G401 (cell line): ENCODE data around the gene TGIF2. TPM values are rescaled to one million over a fixed set of nuclear protein-coding genes. Genes with fewer than 3 reads are reported as not detected.
A peak's percentile ranks its signal among the peaks of the same experiment; 100 is the strongest.

Experiments used
- DNase-seq: peaks from one replicate; pipeline ENCODE4 v3.0.0-alpha.2; 2015; ENCODE audit warnings: low spot score
- in situ Hi-C: cut with HindIII; loops from 2 replicates; pipeline ENCODE4 v1.10.0; 2016; ENCODE audit warnings: low sequenced_read_pairs, mixed read lengths
- total RNA-seq: library from RNA; depleted of rRNA; stranded (reverse); fragments of >200 nt; shearing (Covaris generic); gene quantifications from 2 replicates; pipeline ENCODE4 v1.2.3, GENCODE V29; 2014

The TGIF2 gene
- total RNA-seq, 1 experiment from 2014 or later = 17.2 TPM

- in situ Hi-C loops = no loop called here
Measured at GRCh38 chr20:36572701-36573102, 695 bp upstream of the TGIF2 start.

GRCh38 chr20:36573798-36574365 lies 485 bp downstream of the TGIF2 start:
- in situ Hi-C loops = no loop called here
- DNase-seq = no peak

More at GRCh38 chr20:36572701-36573102, 695 bp upstream of the TGIF2 start:
- DNase-seq = no peak

DNA sequence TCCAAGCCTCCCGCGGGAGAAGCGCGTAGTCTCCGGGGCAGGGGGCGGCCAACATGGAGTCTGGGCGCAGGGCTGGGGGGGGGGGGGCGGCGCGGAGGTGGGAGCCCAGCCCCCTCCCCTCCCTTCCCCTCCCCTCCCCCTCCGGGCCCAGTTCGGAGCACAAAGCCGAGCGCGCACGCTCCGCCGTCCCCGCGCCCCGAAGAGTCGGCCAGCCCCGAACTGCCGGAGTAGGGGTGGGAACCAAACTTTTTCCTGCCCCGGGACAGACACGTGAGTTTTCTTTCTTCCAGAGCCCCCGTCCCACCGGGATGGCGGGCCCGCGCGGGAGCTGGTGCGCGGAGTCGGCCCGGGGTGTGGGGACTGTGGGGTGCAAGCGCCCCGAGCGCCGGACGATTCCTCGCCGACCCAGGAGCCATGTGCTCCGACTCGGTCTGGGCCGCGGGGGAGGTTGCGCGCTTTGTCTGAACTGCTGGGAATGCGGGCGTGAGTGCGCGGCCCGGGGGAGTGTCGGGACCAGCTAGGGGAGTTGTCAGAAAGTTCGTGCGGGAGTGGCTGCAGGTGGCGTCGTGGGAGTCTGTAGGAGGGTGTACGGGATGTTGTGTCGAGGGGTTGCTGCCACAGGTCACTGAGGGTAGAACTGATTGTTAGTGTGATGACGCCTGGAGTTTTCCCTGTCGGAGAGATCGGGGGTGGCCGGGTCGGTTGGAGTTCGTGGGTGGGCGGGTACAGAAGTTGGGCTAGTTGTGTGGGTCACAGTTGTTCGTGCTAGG lies 1.2 kb downstream of the TGIF2 start:
- DNase-seq = no peak
- in situ Hi-C loops = no loop called here

DNA sequence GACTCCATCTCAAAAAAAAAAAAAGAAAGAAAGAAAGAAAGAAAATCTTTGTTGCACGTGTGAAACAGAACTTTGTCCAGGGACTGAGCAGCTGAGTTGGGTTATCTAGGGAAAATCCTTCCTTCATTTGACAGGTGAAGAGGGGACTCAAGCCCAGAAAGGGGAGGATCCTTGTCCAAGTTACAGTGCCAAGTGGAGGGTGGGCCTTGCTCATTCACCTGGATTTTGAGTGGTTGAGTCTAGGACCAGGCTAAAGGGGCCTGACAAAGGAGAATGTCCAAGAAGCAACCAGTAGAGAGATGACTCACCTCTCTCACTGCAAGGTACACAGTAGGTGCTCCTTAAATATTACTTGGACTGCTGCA lies 2.7 kb downstream of the TGIF2 start:
- DNase-seq = no peak
- in situ Hi-C loops = no loop called here

- DNase-seq = no peak
- in situ Hi-C loops = no loop called here
Measured at GRCh38 chr20:36578356-36579041, 5.1 kb downstream of the TGIF2 start.

GRCh38 chr20:36579996-36580545 lies 6.7 kb downstream of the TGIF2 start:
- in situ Hi-C loops = no loop called here
- no peak for DNase-seq

GRCh38 chr20:36582322-36582721 lies 8.9 kb downstream of the TGIF2 start:
- DNase-seq = no peak
- in situ Hi-C loops = no loop called here

DNA sequence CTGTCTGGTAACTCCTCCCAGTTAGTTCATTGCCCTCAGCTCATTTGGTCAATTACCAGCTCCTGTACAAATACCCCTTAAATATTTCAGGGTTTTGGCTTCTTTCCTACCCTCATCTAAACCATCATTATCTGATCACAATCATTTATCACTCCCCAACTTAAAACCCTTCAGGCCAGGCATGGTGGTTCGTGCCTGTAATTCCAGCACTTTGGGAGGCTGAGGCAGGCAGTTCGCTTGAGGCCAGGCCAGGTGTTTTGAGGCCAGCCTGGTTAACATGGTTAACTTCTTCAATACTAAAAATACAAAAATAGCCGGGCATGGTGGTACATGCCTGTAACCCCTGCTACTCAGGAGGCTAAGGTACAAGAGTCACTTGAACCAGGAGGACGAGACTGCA lies 9.4 kb downstream of the TGIF2 start:
- in situ Hi-C loops = no loop called here
- no peak for DNase-seq

GRCh38 chr20:36584018-36584481 lies 10.7 kb downstream of the TGIF2 start:
- no peak for DNase-seq
- in situ Hi-C loops = no loop called here

- in situ Hi-C loops = no loop called here
Measured at GRCh38 chr20:36585410-36586125, 12.2 kb downstream of the TGIF2 start.

GRCh38 chr20:36587388-36588070 lies 14.1 kb downstream of the TGIF2 start:
- in situ Hi-C loops = no loop called here

More at GRCh38 chr20:36585410-36586125, 12.2 kb downstream of the TGIF2 start:
- DNase-seq = no peak

GRCh38 chr20:36591281-36591680 lies 17.9 kb downstream of the TGIF2 start:
- in situ Hi-C loops = no loop called here
- DNase-seq = no peak

More at GRCh38 chr20:36587388-36588070, 14.1 kb downstream of the TGIF2 start:
- no peak for DNase-seq

DNA sequence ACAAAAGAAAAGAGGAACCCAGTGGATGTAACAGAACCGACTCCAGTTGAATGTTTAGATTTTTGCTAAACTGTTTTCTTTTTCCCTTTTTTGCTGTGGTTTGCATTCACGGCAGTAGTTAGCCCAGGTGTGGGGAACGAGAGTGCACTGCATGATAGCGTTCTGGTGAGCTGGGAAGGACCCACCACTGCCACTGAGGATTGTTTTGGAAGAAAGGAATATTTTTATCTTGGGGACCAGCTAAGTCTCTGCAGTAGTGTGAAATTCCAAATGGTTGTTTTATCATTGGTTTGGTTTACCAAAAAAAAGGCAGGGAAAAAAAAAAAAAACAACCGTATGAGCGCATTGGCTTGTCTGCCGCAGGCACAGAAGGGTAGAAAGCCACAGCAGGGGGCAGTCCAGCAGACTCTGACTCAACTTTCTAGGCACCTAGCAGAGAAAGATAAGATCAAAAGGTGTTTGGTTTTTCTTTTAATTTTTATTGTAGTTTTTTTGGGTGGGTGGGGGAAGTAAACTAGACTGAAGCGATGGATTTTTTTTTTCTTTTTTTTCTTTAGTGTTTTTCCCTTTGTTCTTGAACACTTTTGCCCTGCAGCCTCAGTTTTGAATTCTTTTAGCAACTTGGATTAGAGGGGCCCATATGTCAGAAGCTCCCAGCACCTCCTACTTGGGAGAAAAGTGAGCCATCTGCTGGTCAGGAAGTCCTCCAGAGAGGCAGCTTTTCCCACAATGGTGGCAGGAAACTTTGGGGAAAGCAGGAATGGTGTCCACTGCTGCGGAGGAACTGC lies 18.7 kb downstream of the TGIF2 start:
- DNase-seq = peak; percentile 59
- in situ Hi-C loops = no loop called here

- no peak for DNase-seq
- in situ Hi-C loops = no loop called here
Measured at GRCh38 chr20:36593347-36593929, 20.0 kb downstream of the TGIF2 start.

DNA sequence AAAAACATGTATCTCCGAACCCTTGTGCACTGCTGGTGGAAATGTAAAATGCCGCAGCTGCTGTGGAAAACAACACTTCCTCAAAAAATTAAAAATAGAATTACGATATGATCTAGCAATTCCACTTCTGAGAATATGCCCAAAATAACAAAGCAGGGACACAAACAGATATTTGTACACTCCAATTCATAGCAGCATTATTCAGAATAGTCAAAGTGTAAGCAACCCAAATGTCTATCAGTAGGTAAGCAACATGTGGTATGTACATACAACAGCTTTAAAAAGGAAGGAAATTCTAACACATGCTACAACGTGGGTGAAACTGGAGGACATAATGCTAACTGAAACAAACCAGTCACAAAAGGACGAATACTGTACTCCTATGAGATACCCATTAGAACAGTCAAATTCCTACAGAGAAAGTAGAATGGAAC lies 26.5 kb downstream of the TGIF2 start:
- no peak for DNase-seq
- in situ Hi-C loops = no loop called here

DNA sequence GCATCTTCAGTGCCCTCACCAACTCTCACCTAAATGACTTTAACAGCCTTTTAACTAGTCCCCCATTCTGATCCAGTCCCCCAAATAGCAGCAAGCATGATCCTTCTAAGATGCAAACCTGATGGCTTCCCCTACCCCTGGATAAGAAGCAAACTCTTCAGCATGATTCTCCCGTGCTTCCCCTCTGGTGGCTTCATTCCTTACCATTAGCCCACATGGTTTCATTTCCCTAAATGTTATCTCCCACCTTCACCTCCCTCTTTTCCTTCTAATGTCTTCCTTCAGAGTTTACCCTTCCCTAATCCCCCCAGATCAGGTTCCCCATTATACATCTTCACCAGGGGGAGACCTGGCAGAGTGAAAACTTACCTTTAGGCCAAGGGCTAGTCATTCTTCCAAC lies 28.1 kb downstream of the TGIF2 start:
- no peak for DNase-seq
- in situ Hi-C loops = no loop called here

DNA sequence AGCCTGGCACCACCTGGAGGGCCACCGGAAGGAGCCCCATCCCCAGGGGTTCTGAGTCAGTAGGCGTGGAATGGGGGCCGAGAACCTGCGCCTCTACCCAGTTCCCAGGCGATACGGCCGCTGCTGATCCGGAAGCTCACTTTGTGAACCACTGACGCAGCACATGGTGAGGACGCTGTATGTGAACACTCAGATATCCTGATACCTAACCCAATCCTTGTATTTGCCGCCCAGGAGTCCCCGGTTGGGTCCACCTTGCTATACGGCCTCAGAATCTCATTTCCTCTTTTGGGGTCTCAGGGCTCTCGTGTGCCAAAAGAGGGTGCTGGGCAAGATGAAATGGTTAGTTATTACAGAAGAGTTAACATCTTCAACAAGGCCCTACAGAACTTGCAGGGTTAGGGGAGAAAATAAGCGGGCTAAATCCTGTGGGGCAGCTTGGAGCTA lies 31.6 kb downstream of the TGIF2 start:
- in situ Hi-C loops = no loop called here
- DNase-seq = no peak
